22Rv1 (cell line): ENCODE data around the gene NUP62.
A peak's percentile ranks its signal among the peaks of the same experiment; 100 is the strongest.

ENCODE experiments used
- H3K27ac ChIP-seq: fragments of 450-650 bp; 2 replicates; pipeline ENCODE4 v1.5.1; 2017
- ZFX ChIP-seq: fragments of 450-650 bp; IDR thresholded peaks from 2 replicates; pipeline ENCODE4 v1.6.1; 2017; ENCODE audit warnings: antibody characterized with exemption, borderline replicate concordance
- TF ChIP-seq, protein P1 (sequence below): fragments of 450-650 bp; IDR thresholded peaks from 2 replicates; pipeline ENCODE4 v1.5.1; 2017; ENCODE audit warnings: mild to moderate bottlenecking

Gene NUP62

DNA sequence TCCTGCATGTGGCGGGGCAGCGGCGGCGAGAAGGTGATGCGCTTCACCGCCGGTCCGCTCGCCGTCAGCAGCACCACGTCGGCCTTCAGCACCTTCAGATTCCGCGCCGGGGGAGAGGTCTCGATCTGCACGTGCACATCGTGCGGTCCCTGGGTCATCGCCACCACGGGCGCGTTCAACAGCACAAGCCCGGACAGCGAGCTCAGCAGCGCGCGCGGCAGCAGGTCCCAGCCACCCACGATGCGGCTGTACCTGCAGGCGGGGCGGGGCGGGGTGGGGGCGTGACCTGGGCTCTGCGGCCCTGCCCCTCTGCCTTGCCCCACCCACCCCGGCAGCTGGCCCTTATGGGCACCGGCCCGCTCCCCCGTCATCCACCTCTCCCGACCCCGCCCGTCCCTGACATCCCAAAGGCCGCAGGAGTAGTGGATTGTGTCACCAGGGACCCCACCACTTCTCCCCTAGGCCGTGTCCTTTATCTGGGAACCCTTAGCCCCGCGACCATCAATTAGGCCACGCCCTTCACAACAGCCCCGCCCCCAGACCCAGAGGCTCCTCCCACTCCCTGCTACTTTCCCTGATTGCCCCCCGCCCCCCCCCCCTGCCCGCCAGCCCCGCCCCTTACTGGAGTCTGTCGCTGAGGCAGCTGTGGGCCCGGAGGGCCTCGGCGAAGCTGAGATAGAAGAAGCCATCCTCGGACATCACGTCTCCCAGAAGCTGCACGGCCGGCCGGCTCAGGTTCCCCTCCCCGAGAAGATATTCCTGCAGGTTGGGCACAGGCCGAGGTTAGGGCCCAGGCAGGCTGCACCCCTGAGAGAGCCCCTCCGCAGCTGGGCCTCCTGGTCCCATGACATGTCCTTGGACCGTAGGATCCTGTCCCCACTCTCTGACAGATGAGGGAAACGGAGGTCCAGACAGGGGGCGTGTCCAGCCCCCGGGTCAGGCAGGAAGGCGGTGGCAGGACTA is 38.7 kb downstream of the NUP62 start:
- TF ChIP-seq ZFX: no peak
- TF ChIP-seq, protein P1, sequence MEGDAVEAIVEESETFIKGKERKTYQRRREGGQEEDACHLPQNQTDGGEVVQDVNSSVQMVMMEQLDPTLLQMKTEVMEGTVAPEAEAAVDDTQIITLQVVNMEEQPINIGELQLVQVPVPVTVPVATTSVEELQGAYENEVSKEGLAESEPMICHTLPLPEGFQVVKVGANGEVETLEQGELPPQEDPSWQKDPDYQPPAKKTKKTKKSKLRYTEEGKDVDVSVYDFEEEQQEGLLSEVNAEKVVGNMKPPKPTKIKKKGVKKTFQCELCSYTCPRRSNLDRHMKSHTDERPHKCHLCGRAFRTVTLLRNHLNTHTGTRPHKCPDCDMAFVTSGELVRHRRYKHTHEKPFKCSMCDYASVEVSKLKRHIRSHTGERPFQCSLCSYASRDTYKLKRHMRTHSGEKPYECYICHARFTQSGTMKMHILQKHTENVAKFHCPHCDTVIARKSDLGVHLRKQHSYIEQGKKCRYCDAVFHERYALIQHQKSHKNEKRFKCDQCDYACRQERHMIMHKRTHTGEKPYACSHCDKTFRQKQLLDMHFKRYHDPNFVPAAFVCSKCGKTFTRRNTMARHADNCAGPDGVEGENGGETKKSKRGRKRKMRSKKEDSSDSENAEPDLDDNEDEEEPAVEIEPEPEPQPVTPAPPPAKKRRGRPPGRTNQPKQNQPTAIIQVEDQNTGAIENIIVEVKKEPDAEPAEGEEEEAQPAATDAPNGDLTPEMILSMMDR: peak; percentile 78
- H3K27ac ChIP-seq: peak overlapping the region; percentile 89

- no peak for TF ChIP-seq ZFX
- TF ChIP-seq, protein P1: peak; percentile 97
- H3K27ac ChIP-seq: peak overlapping the region; percentile 89
Measured at GRCh38 chr19:49889687-49890348, 39.5 kb downstream of the NUP62 start.

DNA sequence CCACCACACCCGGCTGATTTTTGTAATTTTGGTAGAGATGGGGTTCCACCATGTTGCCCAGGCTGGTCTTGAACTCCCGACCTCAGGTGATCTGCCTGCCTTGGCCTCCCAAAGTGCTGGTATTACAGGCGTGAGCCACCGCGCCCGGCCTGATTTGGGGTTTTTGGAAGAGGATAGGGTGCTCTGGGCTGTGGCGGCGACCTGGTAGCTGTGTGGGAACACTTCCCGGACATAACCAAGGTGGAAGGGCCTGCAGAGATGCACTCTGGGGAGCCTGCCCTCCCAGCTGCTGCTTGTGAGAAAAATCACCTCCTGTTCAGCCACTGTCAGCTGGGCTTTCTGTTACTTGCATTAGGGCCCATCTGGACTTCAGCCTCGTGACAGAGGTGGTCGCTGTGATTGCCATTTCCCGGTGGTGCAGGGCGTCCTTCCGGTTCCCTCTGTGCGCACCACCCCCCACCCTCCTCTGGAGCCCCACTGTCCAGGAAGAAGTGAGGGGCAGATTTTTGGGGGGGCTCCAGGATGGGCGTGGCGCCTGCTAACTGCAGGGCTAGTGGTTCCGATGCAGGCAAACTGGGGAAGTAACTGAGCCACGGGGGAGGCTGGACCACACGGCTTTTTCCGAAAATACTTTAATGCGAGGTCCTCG is 40.1 kb downstream of the NUP62 start:
- H3K27ac ChIP-seq: peak overlapping the region; percentile 89

GRCh38 chr19:49888510-49888824 is 40.8 kb downstream of the NUP62 start:
- no peak overlapping the region for H3K27ac ChIP-seq
- TF ChIP-seq ZFX: no peak

More for the DNA sequence above, 40.1 kb downstream of the NUP62 start:
- TF ChIP-seq ZFX: no peak
- TF ChIP-seq, protein P1: no peak

DNA sequence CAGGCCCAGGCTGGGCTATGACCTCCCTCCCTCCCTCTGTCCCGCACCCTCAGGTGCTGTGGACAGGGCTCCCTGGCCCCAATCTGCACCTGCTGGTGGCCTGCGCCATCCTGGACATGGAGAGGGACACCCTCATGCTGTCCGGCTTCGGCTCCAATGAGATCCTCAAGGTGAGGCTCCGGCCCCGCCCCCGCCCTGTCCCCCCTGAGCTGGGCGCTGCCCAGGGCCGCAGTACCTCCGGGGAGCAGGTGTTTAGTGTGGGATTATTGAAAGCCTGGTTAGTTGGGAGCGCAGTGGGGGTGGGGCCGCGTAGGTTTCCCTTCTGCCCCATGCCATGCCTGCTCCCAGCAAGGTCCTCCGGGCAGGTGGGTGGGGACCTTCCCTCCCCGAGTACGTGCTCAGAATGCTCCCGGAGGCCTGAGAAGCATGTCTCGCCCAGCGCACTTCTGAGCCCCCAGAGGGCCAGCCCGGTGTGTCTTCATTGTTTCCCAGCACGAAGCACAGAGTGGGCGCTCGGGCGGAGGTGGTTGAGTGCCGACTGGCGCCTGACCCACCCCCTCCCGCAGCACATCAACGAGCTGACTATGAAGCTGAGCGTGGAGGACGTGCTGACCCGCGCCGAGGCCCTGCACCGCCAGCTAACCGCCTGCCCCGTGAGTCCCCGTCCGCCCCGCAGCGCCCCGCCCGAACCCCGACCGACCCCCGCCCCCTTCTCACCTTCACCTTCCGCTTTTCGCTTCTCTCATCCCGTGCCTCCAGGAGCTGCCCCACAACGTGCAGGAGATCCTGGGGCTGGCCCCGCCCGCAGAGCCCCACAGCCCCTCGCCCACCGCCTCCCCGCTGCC is 41.4 kb downstream of the NUP62 start:
- no peak for TF ChIP-seq ZFX
- TF ChIP-seq, protein P1: no peak
- no peak overlapping the region for H3K27ac ChIP-seq

DNA sequence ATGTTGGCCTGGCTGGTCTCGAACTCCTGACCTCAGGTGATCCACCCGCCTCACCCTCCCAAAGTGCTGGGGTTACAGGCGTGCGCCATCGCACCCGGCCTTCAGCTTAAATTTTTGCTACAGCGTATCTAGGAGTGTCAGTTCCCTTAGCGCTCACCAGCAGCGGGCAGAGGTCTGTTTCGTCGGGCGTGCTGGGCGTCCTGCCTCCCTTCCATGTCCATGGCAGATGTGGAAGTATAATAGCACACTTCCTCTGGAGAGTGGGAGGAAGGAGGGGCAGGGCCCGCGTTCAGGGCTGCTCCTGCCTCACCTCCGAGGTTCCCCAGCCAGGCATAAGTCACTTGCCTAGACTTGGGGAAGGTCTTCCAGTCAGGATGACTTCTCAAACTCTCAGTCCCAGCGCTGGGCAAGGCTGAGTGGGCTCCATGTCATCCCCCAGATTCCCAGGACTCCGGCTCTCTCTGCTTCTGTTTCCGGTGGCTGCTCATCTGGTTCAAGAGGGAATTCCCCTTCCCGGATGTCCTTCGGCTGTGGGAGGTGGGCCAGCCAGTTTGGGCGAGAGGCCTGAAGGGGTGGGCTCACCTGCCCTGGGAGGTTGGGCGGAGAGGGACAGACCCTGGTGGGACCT is 42.2 kb downstream of the NUP62 start:
- H3K27ac ChIP-seq: no peak overlapping the region
- TF ChIP-seq ZFX: no peak
- TF ChIP-seq, protein P1: no peak

DNA sequence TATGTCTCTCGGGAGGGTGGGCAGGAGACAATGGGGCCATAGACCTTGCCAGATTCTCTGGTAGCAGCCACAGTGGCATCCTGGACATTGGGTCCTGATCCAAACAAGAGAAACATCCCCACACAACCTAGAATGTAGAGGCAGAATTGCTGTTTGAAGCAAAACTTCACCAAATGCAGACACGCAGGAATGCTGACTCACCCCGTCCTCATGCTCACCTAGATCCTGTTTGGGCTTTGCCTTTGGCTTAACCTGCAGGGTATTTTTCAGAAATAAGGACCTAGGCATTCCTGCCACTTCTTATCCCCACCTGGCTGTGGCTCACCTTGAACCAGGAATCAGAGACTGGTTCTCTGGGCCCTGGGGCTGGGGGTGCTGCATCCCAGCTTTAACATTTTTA is 44.5 kb downstream of the NUP62 start:
- 0 out of 2 replicates have a peak overlapping the region, but pooled peaks have one; percentile 29 for H3K27ac ChIP-seq
- TF ChIP-seq, protein P1: no peak
- TF ChIP-seq ZFX: no peak
